A673 (cell line): ENCODE measurements around the gene ZNF837. TPM values are rescaled to one million over a fixed set of nuclear protein-coding genes. Genes with fewer than 3 reads are reported as not detected.

Experiments used
- BruUV-seq: library from RNA; stranded (reverse); fragments of 400-500 nt; replicated peaks from 2 replicates; lab custom pipeline; 2021; lab: Mats Ljungman, UMichigan
- CTCF ChIA-PET: fragments of 300-600 bp; sonication (Branson Sonifier 250); formaldehyde crosslinking; loops from one replicate; lab custom pipeline; 2022; ENCODE audit warnings: antibody characterized with exemption; lab: Charles Lee
- POLR2A ChIA-PET: fragments of 300-600 bp; sonication (Branson Sonifier 250); formaldehyde crosslinking; loops from one replicate; lab custom pipeline; 2022; ENCODE audit warnings: antibody characterized with exemption; ENCODE audit not compliant: low non-redundant PET; lab: Charles Lee
- DNase-seq: peaks from one replicate; pipeline ENCODE4 v3.0.0-alpha.2; 2015; ENCODE audit warnings: low spot score
- H3K27ac ChIP-seq: fragments of 200-600 bp; sonication (generic); 2 replicates; pipeline ENCODE4 v1.5.1; 2016; ENCODE audit warnings: mixed run types, low read depth, mild to moderate bottlenecking, mixed read lengths, antibody characterized with exemption, low read length; ENCODE audit not compliant: poor library complexity, severe bottlenecking
- H3K27me3 ChIP-seq: fragments of 200-600 bp; sonication (generic); replicated peaks from 2 replicates; pipeline ENCODE4 v1.6.1; 2017; ENCODE audit warnings: mixed run types, low read depth, mild to moderate bottlenecking, mixed read lengths, antibody characterized with exemption, low read length; ENCODE audit not compliant: insufficient read depth, poor library complexity
- H3K36me3 ChIP-seq: fragments of 200-600 bp; sonication (generic); 2 replicates; pipeline ENCODE4 v1.6.1; 2016; ENCODE audit warnings: mixed run types, mild to moderate bottlenecking, mixed read lengths, antibody characterized with exemption, low read length; ENCODE audit not compliant: insufficient read depth, poor library complexity, severe bottlenecking
- H3K4me1 ChIP-seq: fragments of 200-600 bp; sonication (generic); 2 replicates; pipeline ENCODE4 v1.6.1; 2017; ENCODE audit warnings: mixed run types, mild to moderate bottlenecking, mixed read lengths, antibody characterized with exemption, low read length; ENCODE audit not compliant: insufficient read depth, poor library complexity, severe bottlenecking
- H3K4me3 ChIP-seq: fragments of 200-600 bp; sonication (generic); 2 replicates; pipeline ENCODE4 v1.5.1; 2016; ENCODE audit warnings: low read depth, mixed run types, mild to moderate bottlenecking, mixed read lengths, low read length; ENCODE audit not compliant: poor library complexity, severe bottlenecking
- H3K9me3 ChIP-seq: fragments of 200-600 bp; sonication (generic); 2 replicates; pipeline ENCODE4 v1.6.1; 2016; ENCODE audit warnings: mixed run types, low read depth, mild to moderate bottlenecking, mixed read lengths, antibody characterized with exemption, low read length; ENCODE audit not compliant: poor library complexity, severe bottlenecking
- EZH2 ChIP-seq: fragments of 200-600 bp; sonication (generic); IDR thresholded peaks from 2 replicates; pipeline ENCODE4 v1.6.1; 2017; ENCODE audit warnings: borderline replicate concordance, low read depth, mild to moderate bottlenecking, mixed read lengths, antibody characterized with exemption, low read length; ENCODE audit not compliant: poor library complexity, severe bottlenecking
- intact Hi-C: fragments of 100-400 bp; cut with micrococcal nuclease; formaldehyde crosslinking; loops from one replicate; pipeline ENCODE4 v1.10.0; 2022; ENCODE audit not compliant: unreplicated experiment
- total RNA-seq: library from RNA; stranded (reverse); gene quantifications from 2 replicates; pipeline ENCODE4 v1.2.3, GENCODE V29; 2021
- TF ChIP-seq, protein P1 (sequence below): fragments of 300-800, 200-600 bp; sonication (generic); conservative IDR thresholded peaks from 2 replicates; pipeline ENCODE4 v1.5.1; 2017; ENCODE audit warnings: low read depth, mild to moderate bottlenecking, antibody characterized with exemption, low read length, moderate library complexity, mixed read lengths

Gene ZNF837
- total RNA-seq, 1 experiment from 2014 or later: 1.3 TPM

DNA sequence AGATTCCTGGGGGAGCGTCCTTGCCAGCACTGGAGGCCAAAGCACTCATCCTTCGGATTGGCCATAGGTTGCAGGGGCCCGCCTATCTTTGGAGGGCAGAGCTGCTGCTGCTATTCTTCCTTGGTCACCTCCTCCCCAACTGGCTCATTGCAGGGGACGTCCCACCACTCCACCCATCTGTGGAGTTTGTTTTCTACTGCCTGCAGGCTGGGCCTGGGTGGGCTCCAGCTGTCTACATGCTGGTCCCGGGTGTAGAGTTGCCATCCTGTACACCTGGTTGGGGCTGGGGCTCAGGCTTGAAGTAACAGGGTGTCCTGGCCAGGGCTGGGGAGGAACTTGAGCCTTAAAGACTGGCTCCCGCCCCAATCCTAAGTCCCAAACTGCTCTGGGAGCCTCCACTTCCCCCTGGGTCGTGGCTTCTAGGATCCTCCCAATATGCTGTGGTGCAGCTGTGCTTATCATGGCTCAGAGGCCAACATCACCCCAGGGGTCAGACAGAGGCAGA lies 16.8 kb upstream of the ZNF837 start:
- intact Hi-C loops: no loop called here
- no peak for DNase-seq
- no peaks in the 10 kb centered on the region for H3K27me3 ChIP-seq
- H3K27ac ChIP-seq: no peak overlapping the region
- ChIA-PET CTCF (no interaction called here), POLR2A (no interaction called here)
- H3K36me3 ChIP-seq: peaks cover 29% of the 10 kb centered on the region
- H3K4me3 ChIP-seq: no peak overlapping the region
- no peaks in the 10 kb centered on the region for H3K9me3 ChIP-seq
- TF ChIP-seq, protein P1, sequence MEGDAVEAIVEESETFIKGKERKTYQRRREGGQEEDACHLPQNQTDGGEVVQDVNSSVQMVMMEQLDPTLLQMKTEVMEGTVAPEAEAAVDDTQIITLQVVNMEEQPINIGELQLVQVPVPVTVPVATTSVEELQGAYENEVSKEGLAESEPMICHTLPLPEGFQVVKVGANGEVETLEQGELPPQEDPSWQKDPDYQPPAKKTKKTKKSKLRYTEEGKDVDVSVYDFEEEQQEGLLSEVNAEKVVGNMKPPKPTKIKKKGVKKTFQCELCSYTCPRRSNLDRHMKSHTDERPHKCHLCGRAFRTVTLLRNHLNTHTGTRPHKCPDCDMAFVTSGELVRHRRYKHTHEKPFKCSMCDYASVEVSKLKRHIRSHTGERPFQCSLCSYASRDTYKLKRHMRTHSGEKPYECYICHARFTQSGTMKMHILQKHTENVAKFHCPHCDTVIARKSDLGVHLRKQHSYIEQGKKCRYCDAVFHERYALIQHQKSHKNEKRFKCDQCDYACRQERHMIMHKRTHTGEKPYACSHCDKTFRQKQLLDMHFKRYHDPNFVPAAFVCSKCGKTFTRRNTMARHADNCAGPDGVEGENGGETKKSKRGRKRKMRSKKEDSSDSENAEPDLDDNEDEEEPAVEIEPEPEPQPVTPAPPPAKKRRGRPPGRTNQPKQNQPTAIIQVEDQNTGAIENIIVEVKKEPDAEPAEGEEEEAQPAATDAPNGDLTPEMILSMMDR: no peak
- no peak for TF ChIP-seq EZH2
- BruUV-seq: no TSS peak
- H3K4me1 ChIP-seq: peaks cover 10% of the 10 kb centered on the region

DNA sequence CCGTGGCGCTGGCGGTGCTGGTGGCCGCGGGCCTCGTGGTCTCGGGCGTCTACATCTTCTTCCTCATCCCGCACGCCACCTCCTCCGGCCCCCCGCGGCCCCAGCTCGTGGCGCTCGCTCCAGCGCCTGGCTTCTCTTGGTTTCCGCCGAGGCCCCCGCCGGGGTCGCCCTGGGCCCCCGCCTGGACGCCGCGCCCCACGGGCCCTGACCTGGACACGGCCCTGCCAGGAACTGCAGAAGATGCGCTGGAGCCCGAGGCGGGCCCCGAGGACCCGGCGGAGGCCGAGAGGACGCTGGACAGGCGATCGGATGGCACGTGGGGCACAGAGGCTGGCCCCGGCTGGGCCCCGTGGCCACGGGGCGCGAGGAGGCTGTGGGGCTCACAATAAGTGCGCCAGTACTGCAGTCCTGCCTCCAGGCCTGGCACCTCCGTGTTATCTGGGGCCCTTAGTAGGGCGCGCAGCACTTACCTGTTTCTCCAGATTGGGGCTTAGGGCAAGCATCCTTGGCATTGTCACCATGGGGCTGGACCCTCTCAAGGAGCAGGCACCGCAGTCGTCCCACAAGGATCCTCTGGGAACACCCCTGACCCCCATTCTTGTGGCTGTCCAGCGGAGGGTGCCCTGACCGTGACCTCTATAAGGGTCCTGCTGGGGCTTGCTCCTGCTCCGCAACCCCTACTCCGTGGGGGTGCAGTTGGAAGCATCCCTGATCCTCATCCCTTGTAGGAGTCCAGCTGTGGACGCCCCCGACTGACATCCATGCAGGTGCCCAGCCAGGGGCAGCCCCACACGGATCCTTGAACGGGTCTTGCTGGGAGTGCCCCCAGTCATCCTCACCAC lies 16.1 kb upstream of the ZNF837 start:
- no TSS peak for BruUV-seq
- intact Hi-C loops: no loop called here
- DNase-seq: no peak
- H3K4me1 ChIP-seq: peaks cover 10% of the 10 kb centered on the region
- H3K27me3 ChIP-seq: no peaks in the 10 kb centered on the region
- no peak overlapping the region for H3K4me3 ChIP-seq
- H3K36me3 ChIP-seq: peaks cover 36% of the 10 kb centered on the region
- H3K27ac ChIP-seq: no peak overlapping the region
- TF ChIP-seq, protein P1: no peak
- TF ChIP-seq EZH2: no peak
- H3K9me3 ChIP-seq: no peaks in the 10 kb centered on the region
- ChIA-PET POLR2A (no interaction called here), CTCF (no interaction called here)

DNA sequence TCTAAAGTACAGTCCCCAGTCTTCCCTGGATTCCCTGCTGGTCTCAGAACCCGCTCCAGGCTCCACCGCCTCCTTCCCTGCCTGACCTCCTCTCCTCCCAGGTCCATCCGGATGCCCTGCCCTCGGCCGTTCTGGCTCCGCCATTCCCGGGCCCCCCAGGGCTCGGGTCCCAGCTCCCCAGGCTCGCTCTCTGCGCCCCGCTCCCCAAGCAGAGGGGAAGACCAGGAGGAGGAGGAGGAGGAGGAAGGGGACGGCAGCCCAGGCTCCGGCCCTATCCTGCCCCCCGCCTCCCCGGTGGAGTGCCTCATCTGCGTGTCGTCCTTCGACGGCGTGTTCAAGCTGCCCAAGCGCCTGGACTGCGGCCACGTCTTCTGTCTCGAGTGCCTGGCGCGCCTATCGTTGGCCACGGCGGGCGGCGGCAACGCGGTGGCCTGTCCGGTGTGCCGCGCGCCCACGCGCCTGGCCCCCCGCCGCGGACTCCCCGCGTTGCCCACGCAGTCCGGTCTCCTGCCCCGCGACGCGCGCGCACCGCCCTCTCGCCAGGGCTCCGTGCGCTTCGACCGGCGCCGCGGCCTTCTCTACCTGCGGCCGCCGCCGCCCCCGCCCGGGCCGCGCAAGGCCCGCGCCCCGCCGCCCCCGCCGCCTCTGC lies 15.3 kb upstream of the ZNF837 start:
- no peaks in the 10 kb centered on the region for H3K27me3 ChIP-seq
- ChIA-PET CTCF (no interaction called here), POLR2A (no interaction called here)
- H3K9me3 ChIP-seq: no peaks in the 10 kb centered on the region
- H3K4me1 ChIP-seq: peaks cover 10% of the 10 kb centered on the region
- no peak overlapping the region for H3K4me3 ChIP-seq
- no peak overlapping the region for H3K27ac ChIP-seq
- intact Hi-C loops: no loop called here
- TF ChIP-seq, protein P1: no peak
- TF ChIP-seq EZH2: no peak
- H3K36me3 ChIP-seq: peaks cover 42% of the 10 kb centered on the region
- no TSS peak for BruUV-seq
- DNase-seq: no peak
